Liver (tissue), 9 donors: Measurements from ENCODE around the gene SPG21. TPM values are rescaled to one million over a fixed set of nuclear protein-coding genes. Genes with fewer than 3 reads are reported as not detected.

Source experiments
- DNase-seq: peaks from one replicate; pipeline ENCODE4 v3.0.0-alpha.2; 2017; ENCODE audit warnings: low spot score
- H3K27ac ChIP-seq, 2 donors: one replicate each; pipeline ENCODE4 v1.7.0; 2013; ENCODE audit warnings: inconsistent platforms in 2 of 2, low read length in 2 of 2, control low read depth in 1 of 2, low read depth in 1 of 2, mild to moderate bottlenecking in 1 of 2
- H3K27me3 ChIP-seq, 4 donors: one replicate each; pipeline versions ENCODE4 v1.6.1 to v1.7.0; 2013; ENCODE audit warnings: low read length in 3 of 4, inconsistent platforms in 1 of 4, mild to moderate bottlenecking in 1 of 4, moderate library complexity in 1 of 4; ENCODE audit not compliant: control insufficient read depth in 4 of 4, insufficient read depth in 4 of 4
- H3K36me3 ChIP-seq, 4 donors: one replicate each; pipeline versions ENCODE4 v1.6.1 to v1.7.0; 2013; ENCODE audit warnings: low read length in 3 of 4, mild to moderate bottlenecking in 3 of 4, low read depth in 1 of 4, moderate library complexity in 1 of 4; ENCODE audit not compliant: control insufficient read depth in 4 of 4, insufficient read depth in 3 of 4
- H3K4me1 ChIP-seq, 4 donors: one replicate each; pipeline versions ENCODE4 v1.6.1 to v1.7.0; 2013; ENCODE audit warnings: low read length in 3 of 4, mild to moderate bottlenecking in 3 of 4, moderate library complexity in 1 of 4; ENCODE audit not compliant: control insufficient read depth in 4 of 4, insufficient read depth in 4 of 4
- H3K4me3 ChIP-seq, 3 donors: one replicate each; pipeline versions ENCODE4 v1.6.1 to v1.7.0; 2013; ENCODE audit warnings: low read length in 3 of 3, control low read depth in 1 of 3, low read depth in 1 of 3, mild to moderate bottlenecking in 1 of 3
- H3K9ac ChIP-seq, 2 donors: one replicate each; pipeline ENCODE4 v1.7.0; 2013; ENCODE audit warnings: low read length in 2 of 2, mild to moderate bottlenecking in 2 of 2, moderate library complexity in 2 of 2, control low read depth in 1 of 2, low read depth in 1 of 2
- H3K9me3 ChIP-seq, 4 donors: one replicate each; pipeline versions ENCODE4 v1.6.1 to v1.7.0; 2013; ENCODE audit warnings: low read length in 3 of 4; ENCODE audit not compliant: control insufficient read depth in 4 of 4
- EGR1 ChIP-seq, 2 donors: IDR thresholded peaks; 2 replicates each; pipeline ENCODE4 v1.6.1; 2016 to 2018; ENCODE audit warnings: antibody characterized with exemption in 2 of 2, low read depth in 2 of 2
- FOXA1 ChIP-seq: IDR thresholded peaks from 2 replicates; pipeline ENCODE4 v1.6.1; 2016; ENCODE audit warnings: antibody characterized with exemption
- FOXA2 ChIP-seq: IDR thresholded peaks from 2 replicates; pipeline ENCODE4 v1.6.1; 2016; ENCODE audit warnings: antibody characterized with exemption
- GABPA ChIP-seq, 2 donors: IDR thresholded peaks in 1 of 2; conservative IDR thresholded peaks in 1 of 2; 2 replicates each; pipeline ENCODE4 v1.6.1; 2016; ENCODE audit warnings: antibody characterized with exemption in 2 of 2, mild to moderate bottlenecking in 1 of 2, moderate library complexity in 1 of 2
- HNF4A ChIP-seq, 2 donors: conservative IDR thresholded peaks; 2 replicates each; pipeline ENCODE4 v1.6.1; 2016; ENCODE audit warnings: antibody characterized with exemption in 2 of 2, mild to moderate bottlenecking in 2 of 2
- HNF4G ChIP-seq: IDR thresholded peaks from 2 replicates; pipeline ENCODE4 v1.6.1; 2016; ENCODE audit warnings: antibody characterized with exemption
- JUND ChIP-seq, 2 donors: IDR thresholded peaks; 2 replicates each; pipeline ENCODE4 v1.6.1; 2016; ENCODE audit warnings: antibody characterized with exemption in 2 of 2
- NR2F2 ChIP-seq: IDR thresholded peaks from 2 replicates; pipeline ENCODE4 v1.6.1; 2016; ENCODE audit warnings: antibody characterized with exemption
- RAD21 ChIP-seq, 2 donors: IDR thresholded peaks; 2 replicates each; pipeline ENCODE4 v1.6.1; 2016; ENCODE audit warnings: antibody characterized with exemption in 2 of 2, mild to moderate bottlenecking in 2 of 2
- RXRA ChIP-seq, 2 donors: IDR thresholded peaks; 2 replicates each; pipeline ENCODE4 v1.6.1; 2017 to 2018; ENCODE audit warnings: antibody characterized with exemption in 2 of 2, mild to moderate bottlenecking in 1 of 2
- SP1 ChIP-seq: IDR thresholded peaks from 2 replicates; pipeline ENCODE4 v1.6.1; 2018; ENCODE audit warnings: antibody characterized with exemption, mild to moderate bottlenecking
- TAF1 ChIP-seq: conservative IDR thresholded peaks from 2 replicates; pipeline ENCODE4 v1.6.1; 2016; ENCODE audit warnings: antibody characterized with exemption, mild to moderate bottlenecking
- YY1 ChIP-seq: IDR thresholded peaks from 2 replicates; pipeline ENCODE4 v1.6.1; 2016; ENCODE audit warnings: antibody characterized with exemption, mild to moderate bottlenecking
- WGBS: extraction: QIAGEN DNeasy Blood & Tissue Kit; methylation state at CpG from one replicate; pipeline ENCODE4 v1.1.7; 2013; 5-methylcytosine and 5-hydroxymethylcytosine counted together
- polyA plus RNA-seq, 2 donors: library from polyadenylated mRNA; stranded (reverse) in 1 of 2; unstranded in 1 of 2; fragments of 200-250 nt in 1 of 2; fragments of >200 nt in 1 of 2; fragmentation: Nextera tagmentation in 1 of 2; extraction: Ambion mirVana in 1 of 2; gene quantifications; one replicate each; pipeline versions ENCODE4 v1.2.1 to v1.2.3, GENCODE V29; 2013 to 2015
- total RNA-seq, 2 donors: library from RNA; depleted of rRNA; stranded (reverse); fragments of >200 nt; gene quantifications; one replicate each; pipeline ENCODE4 v1.2.3, GENCODE V29; 2014
- TF ChIP-seq, protein P1 (sequence below): IDR thresholded peaks from 2 replicates; pipeline ENCODE4 v1.6.1; 2016; ENCODE audit warnings: antibody characterized with exemption
- TF ChIP-seq, protein P2 (sequence below): IDR thresholded peaks from 2 replicates; pipeline ENCODE4 v1.6.1; 2016; ENCODE audit warnings: antibody characterized with exemption
- TF ChIP-seq, protein P3 (sequence below): fragments of 150-350 bp; IDR thresholded peaks from 2 replicates; pipeline ENCODE4 v1.5.1; 2017; ENCODE audit warnings: improper control_type of control experiment, low read depth, low read length; ENCODE audit not compliant: missing input control
- TF ChIP-seq, protein P4 (sequence below): IDR thresholded peaks from 2 replicates; pipeline ENCODE4 v1.6.1; 2016; ENCODE audit warnings: antibody characterized with exemption, mild to moderate bottlenecking
- TF ChIP-seq, protein P5 (sequence below): IDR thresholded peaks from 2 replicates; pipeline ENCODE4 v1.6.1; 2016; ENCODE audit warnings: antibody characterized with exemption
- donor health status: healthy.
- donor health status: healthy.
- donor health status: healthy.
- donor health status: healthy.
- donor health status: healthy.

Gene SPG21
- total and polyA plus RNA-seq, 4 donors: 27.4 to 50.7 (median 41.2) TPM

DNA sequence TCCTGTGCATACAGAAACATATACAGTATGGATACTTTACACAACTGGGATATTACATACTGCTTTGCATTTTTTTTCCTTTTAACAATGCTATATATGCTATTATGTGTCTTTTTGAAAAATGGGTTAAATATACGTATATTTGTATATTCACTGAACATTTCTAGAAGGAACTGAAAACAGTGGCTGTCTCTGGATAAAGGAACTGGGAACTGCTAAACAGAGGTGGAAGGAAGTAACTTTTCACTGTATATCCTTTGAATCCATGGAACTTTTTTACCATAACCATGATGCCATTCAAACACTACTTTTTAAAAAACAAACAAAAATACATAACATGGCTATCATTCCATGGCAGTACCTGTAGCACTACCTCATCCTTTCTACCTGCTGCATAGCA lies 37.9 kb upstream of the SPG21 start:
- H3K27me3 ChIP-seq: no peaks in the 10 kb centered on the region
- DNase-seq: no peak
- TF ChIP-seq GABPA (IDR thresholded peaks at IDR 0.05 in 1 of 2, conservative IDR thresholded peaks at IDR 0.05 in 1 of 2) (no peak), EGR1 (IDR thresholded peaks at IDR 0.05; ENCODE audit: low read depth in 2 of 2) (no peak), HNF4A (conservative IDR thresholded peaks at IDR 0.05) (no peak), HNF4G (no peak), JUND (IDR thresholded peaks at IDR 0.05) (no peak), YY1 (no peak), TAF1 (no peak), FOXA1 (no peak), SP1 (no peak), RAD21 (IDR thresholded peaks at IDR 0.05) (no peak), RXRA (IDR thresholded peaks at IDR 0.05) (no peak), FOXA2 (no peak), NR2F2 (no peak)
- TF ChIP-seq, protein P1, sequence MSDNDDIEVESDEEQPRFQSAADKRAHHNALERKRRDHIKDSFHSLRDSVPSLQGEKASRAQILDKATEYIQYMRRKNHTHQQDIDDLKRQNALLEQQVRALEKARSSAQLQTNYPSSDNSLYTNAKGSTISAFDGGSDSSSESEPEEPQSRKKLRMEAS: no peak
- TF ChIP-seq, protein P2, sequence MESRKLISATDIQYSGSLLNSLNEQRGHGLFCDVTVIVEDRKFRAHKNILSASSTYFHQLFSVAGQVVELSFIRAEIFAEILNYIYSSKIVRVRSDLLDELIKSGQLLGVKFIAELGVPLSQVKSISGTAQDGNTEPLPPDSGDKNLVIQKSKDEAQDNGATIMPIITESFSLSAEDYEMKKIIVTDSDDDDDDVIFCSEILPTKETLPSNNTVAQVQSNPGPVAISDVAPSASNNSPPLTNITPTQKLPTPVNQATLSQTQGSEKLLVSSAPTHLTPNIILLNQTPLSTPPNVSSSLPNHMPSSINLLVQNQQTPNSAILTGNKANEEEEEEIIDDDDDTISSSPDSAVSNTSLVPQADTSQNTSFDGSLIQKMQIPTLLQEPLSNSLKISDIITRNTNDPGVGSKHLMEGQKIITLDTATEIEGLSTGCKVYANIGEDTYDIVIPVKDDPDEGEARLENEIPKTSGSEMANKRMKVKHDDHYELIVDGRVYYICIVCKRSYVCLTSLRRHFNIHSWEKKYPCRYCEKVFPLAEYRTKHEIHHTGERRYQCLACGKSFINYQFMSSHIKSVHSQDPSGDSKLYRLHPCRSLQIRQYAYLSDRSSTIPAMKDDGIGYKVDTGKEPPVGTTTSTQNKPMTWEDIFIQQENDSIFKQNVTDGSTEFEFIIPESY: no peak
- TF ChIP-seq, protein P3, sequence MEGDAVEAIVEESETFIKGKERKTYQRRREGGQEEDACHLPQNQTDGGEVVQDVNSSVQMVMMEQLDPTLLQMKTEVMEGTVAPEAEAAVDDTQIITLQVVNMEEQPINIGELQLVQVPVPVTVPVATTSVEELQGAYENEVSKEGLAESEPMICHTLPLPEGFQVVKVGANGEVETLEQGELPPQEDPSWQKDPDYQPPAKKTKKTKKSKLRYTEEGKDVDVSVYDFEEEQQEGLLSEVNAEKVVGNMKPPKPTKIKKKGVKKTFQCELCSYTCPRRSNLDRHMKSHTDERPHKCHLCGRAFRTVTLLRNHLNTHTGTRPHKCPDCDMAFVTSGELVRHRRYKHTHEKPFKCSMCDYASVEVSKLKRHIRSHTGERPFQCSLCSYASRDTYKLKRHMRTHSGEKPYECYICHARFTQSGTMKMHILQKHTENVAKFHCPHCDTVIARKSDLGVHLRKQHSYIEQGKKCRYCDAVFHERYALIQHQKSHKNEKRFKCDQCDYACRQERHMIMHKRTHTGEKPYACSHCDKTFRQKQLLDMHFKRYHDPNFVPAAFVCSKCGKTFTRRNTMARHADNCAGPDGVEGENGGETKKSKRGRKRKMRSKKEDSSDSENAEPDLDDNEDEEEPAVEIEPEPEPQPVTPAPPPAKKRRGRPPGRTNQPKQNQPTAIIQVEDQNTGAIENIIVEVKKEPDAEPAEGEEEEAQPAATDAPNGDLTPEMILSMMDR: no peak
- TF ChIP-seq, protein P4, sequence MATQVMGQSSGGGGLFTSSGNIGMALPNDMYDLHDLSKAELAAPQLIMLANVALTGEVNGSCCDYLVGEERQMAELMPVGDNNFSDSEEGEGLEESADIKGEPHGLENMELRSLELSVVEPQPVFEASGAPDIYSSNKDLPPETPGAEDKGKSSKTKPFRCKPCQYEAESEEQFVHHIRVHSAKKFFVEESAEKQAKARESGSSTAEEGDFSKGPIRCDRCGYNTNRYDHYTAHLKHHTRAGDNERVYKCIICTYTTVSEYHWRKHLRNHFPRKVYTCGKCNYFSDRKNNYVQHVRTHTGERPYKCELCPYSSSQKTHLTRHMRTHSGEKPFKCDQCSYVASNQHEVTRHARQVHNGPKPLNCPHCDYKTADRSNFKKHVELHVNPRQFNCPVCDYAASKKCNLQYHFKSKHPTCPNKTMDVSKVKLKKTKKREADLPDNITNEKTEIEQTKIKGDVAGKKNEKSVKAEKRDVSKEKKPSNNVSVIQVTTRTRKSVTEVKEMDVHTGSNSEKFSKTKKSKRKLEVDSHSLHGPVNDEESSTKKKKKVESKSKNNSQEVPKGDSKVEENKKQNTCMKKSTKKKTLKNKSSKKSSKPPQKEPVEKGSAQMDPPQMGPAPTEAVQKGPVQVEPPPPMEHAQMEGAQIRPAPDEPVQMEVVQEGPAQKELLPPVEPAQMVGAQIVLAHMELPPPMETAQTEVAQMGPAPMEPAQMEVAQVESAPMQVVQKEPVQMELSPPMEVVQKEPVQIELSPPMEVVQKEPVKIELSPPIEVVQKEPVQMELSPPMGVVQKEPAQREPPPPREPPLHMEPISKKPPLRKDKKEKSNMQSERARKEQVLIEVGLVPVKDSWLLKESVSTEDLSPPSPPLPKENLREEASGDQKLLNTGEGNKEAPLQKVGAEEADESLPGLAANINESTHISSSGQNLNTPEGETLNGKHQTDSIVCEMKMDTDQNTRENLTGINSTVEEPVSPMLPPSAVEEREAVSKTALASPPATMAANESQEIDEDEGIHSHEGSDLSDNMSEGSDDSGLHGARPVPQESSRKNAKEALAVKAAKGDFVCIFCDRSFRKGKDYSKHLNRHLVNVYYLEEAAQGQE: no peak
- H3K9ac ChIP-seq: no peak overlapping the region
- H3K9me3 ChIP-seq: no peaks in the 10 kb centered on the region
- H3K36me3 ChIP-seq: peaks cover 2 to 22% (median 9%) of the 10 kb centered on the region in 4 donors
- no peak overlapping the region for H3K4me3 ChIP-seq
- 88% methylated on average over 1 of the region's 1 CpG for WGBS
- peaks cover 3 to 16% (median 12%) of the 10 kb centered on the region in 4 donors for H3K4me1 ChIP-seq
- H3K27ac ChIP-seq: no peak overlapping the region

DNA sequence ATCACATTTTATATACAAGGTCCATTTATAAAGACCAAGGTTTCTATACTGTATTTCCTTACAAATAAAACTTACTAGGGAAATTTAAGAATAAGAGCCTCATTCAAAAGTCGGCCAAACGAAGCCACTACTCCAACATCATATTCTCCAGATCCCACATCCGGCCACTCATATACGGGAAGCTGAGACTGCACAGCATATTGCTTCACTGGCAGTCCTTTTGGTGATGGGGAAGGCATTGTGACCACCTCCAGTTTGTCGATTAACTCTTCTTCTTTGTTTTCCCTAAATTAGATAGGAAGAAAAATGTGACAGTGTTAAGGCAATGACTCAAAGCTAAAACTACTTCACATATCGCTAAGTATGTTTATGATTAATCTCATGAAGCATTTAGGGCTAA lies 37.0 kb upstream of the SPG21 start:
- DNase-seq: no peak
- Histone ChIP-seq H3K27ac (no peak overlapping the region), H3K4me1 (peaks cover 3 to 14% (median 10%) of the 10 kb centered on the region in 4 donors), H3K4me3 (no peak overlapping the region), H3K9ac (no peak overlapping the region), H3K36me3 (peaks cover 2 to 22% (median 9%) of the 10 kb centered on the region in 4 donors), H3K27me3 (no peaks in the 10 kb centered on the region), H3K9me3 (no peaks in the 10 kb centered on the region)
- 94% methylated on average over 6 of the region's 6 CpGs for WGBS
- no peak for TF ChIP-seq RAD21 (IDR thresholded peaks at IDR 0.05)
- no peak for TF ChIP-seq JUND (IDR thresholded peaks at IDR 0.05)
- no peak for TF ChIP-seq TAF1
- TF ChIP-seq, protein P2: no peak
- TF ChIP-seq, protein P1: no peak
- TF ChIP-seq, protein P5, sequence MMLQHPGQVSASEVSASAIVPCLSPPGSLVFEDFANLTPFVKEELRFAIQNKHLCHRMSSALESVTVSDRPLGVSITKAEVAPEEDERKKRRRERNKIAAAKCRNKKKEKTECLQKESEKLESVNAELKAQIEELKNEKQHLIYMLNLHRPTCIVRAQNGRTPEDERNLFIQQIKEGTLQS: no peak
- TF ChIP-seq EGR1 (IDR thresholded peaks at IDR 0.05; ENCODE audit: low read depth in 2 of 2): no peak
- TF ChIP-seq RXRA (IDR thresholded peaks at IDR 0.05): no peak
- TF ChIP-seq GABPA (IDR thresholded peaks at IDR 0.05 in 1 of 2, conservative IDR thresholded peaks at IDR 0.05 in 1 of 2): no peak
- no peak for TF ChIP-seq YY1
- TF ChIP-seq NR2F2: no peak
- no peak for TF ChIP-seq HNF4G
